Naive thymus-derived CD4-positive, alpha-beta T cell (primary cell): ENCODE results near the gene LTO1. TPM values are rescaled to one million over a fixed set of nuclear protein-coding genes. Genes with fewer than 3 reads are reported as not detected.
"Not testable (repeated sequence)": the region's sequence is repeated elsewhere in the genome, so short reads cannot be mapped to it uniquely, and the experiment has no call there.

Experiments
- ATAC-seq: fragments of 150-1000 bp; cut with Tn5 transposase; 2 replicates; pipeline ENCODE4 v1.10.0; 2021; ENCODE audit warnings: mild to moderate bottlenecking, moderate library complexity
- CTCF ChIA-PET: fragments of 350-600 bp; sonication (Branson Sonifier 250); formaldehyde crosslinking; loops from one replicate; lab custom pipeline; 2021; ENCODE audit warnings: antibody characterized with exemption; lab: Charles Lee
- POLR2A ChIA-PET: fragments of 350-600 bp; sonication (Branson Sonifier 250); formaldehyde crosslinking; loops from one replicate; lab custom pipeline; 2021; ENCODE audit warnings: antibody characterized with exemption, inconsistent platforms; lab: Charles Lee
- DNase-seq, 9 donors: peaks; one replicate each; pipeline versions ENCODE4 v3.0.0 to v3.0.0-alpha.2; 2020 to 2022; ENCODE audit warnings: mixed read lengths in 1 of 9
- H3K27ac ChIP-seq: one replicate; pipeline ENCODE4 v1.7.0; 2013; ENCODE audit warnings: mild to moderate bottlenecking, low read depth, low read length, moderate library complexity
- H3K27me3 ChIP-seq, 2 donors: one replicate each; pipeline ENCODE4 v1.7.0; 2013; ENCODE audit warnings: low read length in 2 of 2, mild to moderate bottlenecking in 2 of 2, moderate library complexity in 2 of 2; ENCODE audit not compliant: control insufficient read depth in 2 of 2, insufficient read depth in 2 of 2
- H3K36me3 ChIP-seq, 3 experiments: 1 replicate in 2 of 3; 2 replicates in 1 of 3; pipeline ENCODE4 v1.7.0; 2013; ENCODE audit warnings: low read length in 3 of 3, mild to moderate bottlenecking in 3 of 3, moderate library complexity in 1 of 3; ENCODE audit not compliant: insufficient read depth in 3 of 3, control insufficient read depth in 2 of 3
- H3K4me1 ChIP-seq, 2 donors: one replicate each; pipeline ENCODE4 v1.7.0; 2013; ENCODE audit warnings: low read length in 2 of 2, mild to moderate bottlenecking in 2 of 2, moderate library complexity in 1 of 2; ENCODE audit not compliant: control insufficient read depth in 2 of 2, insufficient read depth in 2 of 2
- H3K4me3 ChIP-seq: 2 replicates; pipeline ENCODE4 v1.7.0; 2013; ENCODE audit warnings: mild to moderate bottlenecking, low read length
- H3K9me3 ChIP-seq, 3 experiments: 1 replicate in 2 of 3; 2 replicates in 1 of 3; pipeline ENCODE4 v1.7.0; 2013; ENCODE audit warnings: low read length in 3 of 3; ENCODE audit not compliant: control insufficient read depth in 2 of 3
- H3K27ac Mint-ChIP-seq, 9 donors: one replicate each; pipeline ENCODE4 v1.8.0; 2020 to 2022; ENCODE audit warnings: mixed read lengths in 9 of 9, mild to moderate bottlenecking in 8 of 9, moderate library complexity in 5 of 9, inconsistent platforms in 2 of 9
- H3K27me3 Mint-ChIP-seq, 5 donors: one replicate each; pipeline ENCODE4 v1.8.0; 2021 to 2022; ENCODE audit warnings: mixed read lengths in 5 of 5, mild to moderate bottlenecking in 1 of 5
- H3K36me3 Mint-ChIP-seq, 5 donors: one replicate each; pipeline ENCODE4 v1.8.0; 2020 to 2022; ENCODE audit warnings: mixed read lengths in 5 of 5, mild to moderate bottlenecking in 3 of 5, inconsistent platforms in 1 of 5
- H3K4me1 Mint-ChIP-seq, 7 donors: one replicate each; pipeline ENCODE4 v1.8.0; 2020 to 2022; ENCODE audit warnings: mixed read lengths in 7 of 7, mild to moderate bottlenecking in 3 of 7, inconsistent platforms in 1 of 7
- H3K4me3 Mint-ChIP-seq, 10 donors: one replicate each; pipeline ENCODE4 v1.8.0; 2020 to 2022; ENCODE audit warnings: mild to moderate bottlenecking in 10 of 10, mixed read lengths in 10 of 10, moderate library complexity in 6 of 10, inconsistent platforms in 2 of 10
- H3K9me3 Mint-ChIP-seq, 11 donors: one replicate each; pipeline ENCODE4 v1.8.0; 2020 to 2022; ENCODE audit warnings: mixed read lengths in 11 of 11, mild to moderate bottlenecking in 4 of 11, inconsistent platforms in 1 of 11, moderate library complexity in 1 of 11
- intact Hi-C, 2 donors: fragments of 100-400 bp; cut with micrococcal nuclease; formaldehyde crosslinking; loops; one replicate each; pipeline ENCODE4 v1.15.1; 2023
- polyA plus RNA-seq, 2 donors: library from polyadenylated mRNA; unstranded; fragments of 300-500 nt; fragmentation: Illumina TruSeq; gene quantifications; one replicate each; pipeline ENCODE4 v1.2.3, GENCODE V29; 2021
- total RNA-seq, 6 experiments: library from RNA in 5 of 6; stranded (reverse) in 5 of 6; gene quantifications; 1 replicate in 5 of 6; 2 replicates in 1 of 6; pipeline ENCODE4 v1.2.3 and lab custom pipeline; 2021 to 2026

The LTO1 gene
- total and polyA plus RNA-seq, 7 experiments from 2014 or later, result 19.1 to 75.6 (median 33.4) TPM

GRCh38 chr11:69691463-69691862 lies 16.3 kb upstream of the LTO1 start:
- H3K9me3 ChIP-seq, result no peaks in the 10 kb centered on the region
- peaks cover 28 to 61% (median 48%) of the 10 kb centered on the region in 5 donors for H3K27me3 Mint-ChIP-seq
- H3K27ac Mint-ChIP-seq, result no peak overlapping the region
- no peak overlapping the region for H3K27ac ChIP-seq
- intact Hi-C loops, result no loop called here
- ChIA-PET POLR2A (interaction anchor here (0.6 kb wide), 1 partner anchor 619 kb away, joined by 3 read pairs; no protein-coding TSS in a partner anchor), CTCF (no interaction called here)
- peaks cover 0 to 4% (median 0%) of the 10 kb centered on the region in 7 donors for H3K4me1 Mint-ChIP-seq
- H3K36me3 ChIP-seq, result no peaks in the 10 kb centered on the region
- DNase-seq (no peak), ATAC-seq (no peak)
- H3K4me3 ChIP-seq, result no peak overlapping the region
- H3K36me3 Mint-ChIP-seq, result peaks cover 0 to 7% (median 2%) of the 10 kb centered on the region in 5 donors
- H3K9me3 Mint-ChIP-seq, result peaks cover 0 to 19% (median 4%) of the 10 kb centered on the region in 11 donors
- H3K4me1 ChIP-seq, result no peaks in the 10 kb centered on the region
- no peaks in the 10 kb centered on the region for H3K27me3 ChIP-seq
- H3K4me3 Mint-ChIP-seq, result no peak overlapping the region

DNA sequence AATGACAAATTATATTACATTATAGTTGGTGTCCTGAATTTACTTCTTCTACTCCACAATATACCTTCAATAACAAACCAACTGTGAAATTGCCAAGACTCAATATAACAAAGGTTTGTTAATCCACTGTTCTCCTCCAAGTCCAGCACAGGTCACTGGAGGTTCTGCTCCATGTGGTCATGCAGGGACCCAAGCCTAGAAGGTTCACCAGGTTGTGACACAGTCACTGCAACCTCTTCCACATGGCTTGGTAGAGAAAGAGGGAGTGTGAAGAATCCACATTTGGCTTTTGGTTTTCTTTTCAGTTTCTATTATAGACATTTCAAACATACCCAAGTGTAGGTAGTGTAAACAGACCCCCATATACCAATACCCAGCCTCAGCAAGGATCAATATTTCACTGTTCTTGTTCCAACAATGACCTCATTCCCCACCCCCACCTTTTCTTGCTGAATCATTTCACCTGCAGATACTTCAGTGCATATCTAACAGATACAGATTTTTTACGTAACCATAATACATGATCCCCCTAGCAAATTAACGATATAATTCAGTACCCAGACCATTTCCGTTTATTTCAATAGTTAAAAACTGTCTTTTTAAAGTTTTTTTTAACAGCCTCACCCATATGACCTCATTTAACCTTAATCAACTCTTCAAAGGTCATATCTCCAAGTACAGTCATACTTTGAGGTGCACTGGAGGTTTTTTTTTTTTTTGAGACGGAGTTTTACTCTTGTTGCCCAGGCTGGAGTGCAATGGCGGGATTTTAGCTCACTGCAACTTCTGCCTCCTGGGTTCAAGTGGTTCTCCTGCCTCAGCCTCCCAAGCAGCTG lies 14.5 kb upstream of the LTO1 start:
- Histone ChIP-seq H3K27me3 (no peaks in the 10 kb centered on the region), H3K4me3 (no peak overlapping the region), H3K27ac (no peak overlapping the region), H3K4me1 (no peaks in the 10 kb centered on the region), H3K36me3 (no peaks in the 10 kb centered on the region), H3K9me3 (no peaks in the 10 kb centered on the region)
- Mint-ChIP-seq H3K4me1 (peaks cover 0 to 9% (median 5%) of the 10 kb centered on the region in 7 donors), H3K9me3 (peaks cover 0 to 19% (median 4%) of the 10 kb centered on the region in 11 donors), H3K27ac (no peak overlapping the region), H3K36me3 (peaks cover 0 to 7% (median 2%) of the 10 kb centered on the region in 5 donors), H3K27me3 (peaks cover 28 to 49% (median 38%) of the 10 kb centered on the region in 5 donors), H3K4me3 (no peak overlapping the region)
- DNase-seq (no peak), ATAC-seq (no peak)
- POLR2A ChIA-PET, result no interaction called here
- intact Hi-C loops, result loop anchor here (5.0 to 10.0 kb wide), 3 partner anchors 508 to 1068 kb away; no protein-coding TSS in a partner anchor
- CTCF ChIA-PET, result no interaction called here

DNA sequence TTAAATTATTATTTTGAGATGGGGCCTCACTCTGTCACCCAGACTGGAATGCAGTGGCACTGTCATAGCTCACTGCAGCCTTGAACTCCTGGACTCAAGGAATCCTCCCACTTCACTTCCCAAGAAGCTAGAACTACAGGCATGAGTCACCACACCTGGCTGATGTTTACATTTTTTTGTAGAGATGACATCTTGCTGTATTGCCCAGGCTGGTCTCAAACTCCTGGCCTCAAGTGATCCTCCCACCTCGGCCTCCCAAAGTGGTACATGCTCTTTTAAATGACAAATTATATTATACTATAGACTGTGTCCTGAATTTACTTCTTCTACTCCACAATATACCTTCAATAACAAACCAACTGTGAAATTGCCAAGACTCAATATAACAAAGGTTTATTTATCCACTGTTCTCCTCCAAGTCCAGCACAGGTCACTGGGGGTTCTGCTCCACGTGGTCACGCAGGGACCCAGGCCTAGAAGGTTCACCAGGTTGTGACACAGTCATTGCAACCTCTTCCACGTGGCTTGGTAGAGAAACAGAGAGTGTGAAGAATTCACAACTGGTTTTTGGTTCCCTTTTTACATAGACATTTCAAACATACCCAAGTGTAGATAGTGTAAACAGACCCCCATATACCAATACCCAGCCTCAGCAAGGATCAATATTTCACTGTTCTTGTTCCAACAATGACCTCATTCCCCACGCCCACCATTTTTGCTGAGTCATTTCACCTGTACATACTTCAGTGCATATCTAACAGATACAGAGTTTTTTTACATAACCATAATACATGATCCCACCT lies 13.0 kb upstream of the LTO1 start:
- H3K9me3 ChIP-seq, H3K4me3 Mint-ChIP-seq, POLR2A ChIA-PET, H3K27ac Mint-ChIP-seq, H3K4me3 ChIP-seq, CTCF ChIA-PET, ATAC-seq, H3K27me3 ChIP-seq, H3K4me1 ChIP-seq, H3K27ac ChIP-seq, H3K4me1 Mint-ChIP-seq, H3K36me3 Mint-ChIP-seq, H3K36me3 ChIP-seq, DNase-seq: not testable (repeated sequence)
- H3K27me3 Mint-ChIP-seq, result peaks cover 23 to 42% (median 38%) of the 10 kb centered on the region in 5 donors
- intact Hi-C loops, result loop anchor here (5.0 to 10.0 kb wide), 3 partner anchors 509 to 1069 kb away; no protein-coding TSS in a partner anchor
- peaks cover 0 to 19% (median 4%) of the 10 kb centered on the region in 11 donors for H3K9me3 Mint-ChIP-seq

DNA sequence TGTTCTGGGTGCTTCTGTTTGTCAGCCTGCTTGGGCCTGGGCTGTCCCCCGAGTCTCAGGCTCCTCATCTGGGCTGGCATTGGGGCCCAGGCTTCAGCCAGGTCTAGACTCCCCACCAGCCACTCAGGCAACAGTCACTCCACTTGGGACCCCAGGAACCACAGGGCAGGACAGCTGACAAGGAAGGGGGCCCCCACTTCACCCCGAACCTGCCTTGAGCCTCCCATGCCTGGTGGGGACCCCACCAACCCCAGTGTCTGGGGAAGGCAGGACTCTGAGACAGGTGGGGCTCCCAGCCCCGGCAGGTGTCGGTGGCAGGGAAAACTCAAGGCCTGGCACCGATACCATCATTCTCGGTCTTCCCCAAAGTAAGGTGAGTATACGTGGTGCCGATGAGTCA lies 11.7 kb upstream of the LTO1 start:
- peaks cover 16 to 31% (median 28%) of the 10 kb centered on the region in 5 donors for H3K27me3 Mint-ChIP-seq
- CTCF ChIA-PET, result interaction anchor here (1.6 kb wide), 1 partner anchor 201 kb away, joined by 8 read pairs; no protein-coding TSS in a partner anchor
- H3K36me3 Mint-ChIP-seq, result peaks cover 0 to 5% (median 0%) of the 10 kb centered on the region in 5 donors
- POLR2A ChIA-PET, result no interaction called here
- no peak overlapping the region for H3K4me3 Mint-ChIP-seq
- H3K36me3 ChIP-seq, result no peaks in the 10 kb centered on the region
- no peaks in the 10 kb centered on the region for H3K27me3 ChIP-seq
- DNase-seq (no peak), ATAC-seq (no peak)
- no peak overlapping the region for H3K27ac Mint-ChIP-seq
- H3K4me1 ChIP-seq, result no peaks in the 10 kb centered on the region
- no peaks in the 10 kb centered on the region for H3K9me3 ChIP-seq
- peaks cover 0 to 12% (median 4%) of the 10 kb centered on the region in 11 donors for H3K9me3 Mint-ChIP-seq
- no peak overlapping the region for H3K4me3 ChIP-seq
- intact Hi-C loops, result loop anchor here (1.0 to 10.0 kb wide), 7 partner anchors 201 to 1070 kb away; no protein-coding TSS in a partner anchor
- H3K27ac ChIP-seq, result no peak overlapping the region
- peaks cover 0 to 9% (median 5%) of the 10 kb centered on the region in 7 donors for H3K4me1 Mint-ChIP-seq

DNA sequence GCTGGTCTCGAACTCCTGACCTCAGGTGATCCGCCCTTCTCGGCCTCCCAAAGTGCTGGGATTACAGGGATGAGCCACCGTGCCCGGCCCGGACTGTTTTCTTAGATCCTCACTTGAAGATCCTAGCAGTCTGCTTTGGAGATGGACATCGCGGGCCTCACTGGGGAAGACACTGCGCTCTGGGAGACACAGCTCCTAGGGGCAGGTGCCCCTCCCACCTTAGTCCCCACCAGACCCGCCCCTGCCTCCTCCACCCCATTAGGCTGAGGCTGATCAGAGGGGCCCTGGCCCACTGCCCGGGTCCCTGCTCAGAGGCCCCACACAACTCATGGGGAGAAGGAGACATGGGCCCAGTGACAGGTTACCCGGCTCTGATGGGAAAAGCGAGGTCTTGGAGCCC lies 11.3 kb upstream of the LTO1 start:
- POLR2A ChIA-PET, result interaction anchor here (0.6 to 0.7 kb wide), 2 partner anchors 10 to 638 kb away, joined by 3 read pairs; no protein-coding TSS in a partner anchor
- Histone ChIP-seq H3K9me3 (no peaks in the 10 kb centered on the region), H3K27ac (no peak overlapping the region), H3K4me3 (no peak overlapping the region), H3K4me1 (no peaks in the 10 kb centered on the region), H3K27me3 (no peaks in the 10 kb centered on the region), H3K36me3 (no peaks in the 10 kb centered on the region)
- H3K27ac Mint-ChIP-seq, result no peak overlapping the region
- intact Hi-C loops, result loop anchor here (1.0 to 10.0 kb wide), 7 partner anchors 202 to 1071 kb away; no protein-coding TSS in a partner anchor
- CTCF ChIA-PET, result interaction anchor here (1.6 kb wide), 1 partner anchor 202 kb away, joined by 8 read pairs; no protein-coding TSS in a partner anchor
- H3K36me3 Mint-ChIP-seq, result peaks cover 0 to 5% (median 0%) of the 10 kb centered on the region in 5 donors
- DNase-seq, result no peak
- ATAC-seq, result no peak
- H3K9me3 Mint-ChIP-seq, result peaks cover 0 to 8% (median 1%) of the 10 kb centered on the region in 11 donors
- H3K27me3 Mint-ChIP-seq, result peaks cover 12 to 27% (median 24%) of the 10 kb centered on the region in 5 donors
- H3K4me1 Mint-ChIP-seq, result peaks cover 0 to 9% (median 5%) of the 10 kb centered on the region in 7 donors
- H3K4me3 Mint-ChIP-seq, result peak overlapping the region in 5 of 10 donors; percentile 9 to 70 (median 44)

DNA sequence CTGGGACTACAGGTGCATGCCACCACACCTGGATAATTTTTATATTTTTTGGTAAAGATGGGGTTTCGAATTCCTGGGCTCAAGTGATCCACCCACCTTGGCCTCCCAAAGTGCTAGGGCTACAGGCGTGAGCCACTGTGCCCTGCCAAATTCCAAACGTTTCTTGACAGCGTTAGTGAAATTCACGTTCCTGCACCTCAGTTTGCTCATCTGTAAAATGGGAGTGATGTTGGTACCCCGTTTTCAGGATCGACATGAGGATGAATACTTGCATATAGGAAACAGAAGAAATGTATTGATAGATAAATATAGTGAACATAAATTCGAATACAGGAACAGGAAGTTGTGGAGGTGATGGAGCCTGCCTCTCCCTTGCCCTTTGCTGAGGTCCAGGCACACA lies 10.2 kb upstream of the LTO1 start:
- no peak for ATAC-seq
- Mint-ChIP-seq H3K4me1 (peaks cover 0 to 9% (median 5%) of the 10 kb centered on the region in 7 donors), H3K36me3 (peaks cover 0 to 2% (median 0%) of the 10 kb centered on the region in 5 donors), H3K27me3 (peaks cover 11 to 20% (median 16%) of the 10 kb centered on the region in 5 donors), H3K4me3 (peak overlapping the region; percentile 44 to 76 (median 69)), H3K27ac (no peak overlapping the region), H3K9me3 (no peaks in the 10 kb centered on the region)
- Histone ChIP-seq H3K36me3 (no peaks in the 10 kb centered on the region), H3K4me3 (no peak overlapping the region), H3K9me3 (no peaks in the 10 kb centered on the region), H3K4me1 (no peaks in the 10 kb centered on the region), H3K27ac (no peak overlapping the region), H3K27me3 (no peaks in the 10 kb centered on the region)
- CTCF ChIA-PET, result interaction anchor here (1.6 kb wide), 1 partner anchor 203 kb away, joined by 8 read pairs; no protein-coding TSS in a partner anchor
- intact Hi-C loops, result loop anchor here (5.0 to 10.0 kb wide), 3 partner anchors 512 to 1072 kb away; no protein-coding TSS in a partner anchor
- POLR2A ChIA-PET, result no interaction called here
- no peak for DNase-seq
